ENCODE results near the gene SEC23B. TPM values are rescaled to one million over a fixed set of nuclear protein-coding genes. Genes with fewer than 3 reads are reported as not detected.

SEC23B gene
- total RNA-seq, 2 experiments from 2014 or later: 90.6 to 97.1 TPM

GRCh38 chr20:18596270-18596669 lies 88.5 kb downstream of the SEC23B start:
- Mint-ChIP-seq H3K9me3 (no peaks in the 10 kb centered on the region), H3K4me3 (no peak overlapping the region), H3K4me1 (ENCODE audit: low read depth) (no peaks in the 10 kb centered on the region), H3K27ac (no peak overlapping the region), H3K27me3 (no peaks in the 10 kb centered on the region), H3K36me3 (peaks cover 18% of the 10 kb centered on the region)
- POLR2A ChIA-PET: no interaction called here
- intact Hi-C loops (cut with micrococcal nuclease): no loop called here
- DNase-seq: no peak
- CTCF ChIA-PET: interaction anchor here (0.6 kb wide), 2 partner anchors 19 to 26 kb away, joined by 4 read pairs; no protein-coding TSS in a partner anchor

DNA sequence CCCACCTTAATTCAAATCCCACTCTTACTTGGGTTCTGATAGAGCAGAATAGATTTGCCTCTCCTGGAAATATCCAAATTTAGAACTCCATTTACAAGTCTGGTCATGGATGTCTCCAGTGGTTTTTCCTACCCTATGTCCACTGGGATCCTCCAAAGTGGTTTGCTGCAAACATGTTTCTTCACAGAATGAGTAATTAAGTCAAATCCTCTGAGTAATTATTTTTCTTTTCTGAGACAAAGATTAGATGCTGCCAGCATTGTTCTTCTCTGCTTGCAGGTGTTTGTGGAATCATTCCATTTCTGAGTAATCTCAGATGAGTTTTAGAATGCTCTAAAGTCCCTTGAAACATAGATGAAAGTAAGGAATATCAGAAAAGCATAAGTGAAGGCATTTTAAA lies 102.0 kb downstream of the SEC23B start:
- ChIA-PET POLR2A (no interaction called here), CTCF (no interaction called here)
- no peaks in the 10 kb centered on the region for H3K27me3 Mint-ChIP-seq
- peaks cover 8% of the 10 kb centered on the region for H3K4me1 Mint-ChIP-seq (ENCODE audit: low read depth)
- peaks cover 6% of the 10 kb centered on the region for H3K36me3 Mint-ChIP-seq
- DNase-seq: no peak
- intact Hi-C loops (cut with micrococcal nuclease): no loop called here
- H3K9me3 Mint-ChIP-seq: no peaks in the 10 kb centered on the region
- no peak overlapping the region for H3K27ac Mint-ChIP-seq
- H3K4me3 Mint-ChIP-seq: no peak overlapping the region

Small RNA genes lying within 50 kb of the gene (microRNA-seq; reads per million reads assigned to microRNA genes)
- gene MIR3192 (ENCODE audit: borderline microRNAs expressed, borderline number of aligned reads, borderline replicate concordance): not detected

Other genes with a start within 250 kb of the SEC23B start
- gene ZNF133, start 219.4 kb upstream of the SEC23B start, total RNA-seq: 1 to 10 TPM; 7.5 to 9.0 TPM
- gene DZANK1, start 40.9 kb upstream of the SEC23B start, total RNA-seq: 1 to 10 TPM; 1.4 to 1.6 TPM
- gene POLR3F, start 40.5 kb upstream of the SEC23B start, total RNA-seq: 10 to 100 TPM; 11.0 to 11.3 TPM
- gene RBBP9, start 10.7 kb upstream of the SEC23B start, total RNA-seq: 10 to 100 TPM; 15.9 to 17.7 TPM
- gene SMIM26, start 59.5 kb downstream of the SEC23B start, total RNA-seq: 10 to 100 TPM; 56.0 to 59.0 TPM
- 10 to 100 TPM; 49.2 to 55.4 TPM for gene DTD1, start 80.1 kb downstream of the SEC23B start, total RNA-seq